Pancreas (tissue), 10 donors: ENCODE measurements around the gene TAF6. TPM values are rescaled to one million over a fixed set of nuclear protein-coding genes. Genes with fewer than 3 reads are reported as not detected.

Experiments used
- ATAC-seq, 4 donors: fragments of 200-7000 bp; cut with Tn5 transposase; one replicate each; pipeline versions ENCODE4 v1.8.0 to v1.9.1; 2020; ENCODE audit warnings: mild to moderate bottlenecking in 4 of 4, moderate library complexity in 4 of 4
- DNase-seq, 6 donors: peaks; one replicate each; pipeline ENCODE4 v3.0.0-alpha.2; 2020
- FAIRE-seq: peaks from 2 replicates; lab custom pipeline; 2012; peaks lifted over from hg19 to GRCh38; lab: Jason Lieb, UNC
- H3K27ac ChIP-seq, 4 donors: fragments of 200-600 bp; sonication (generic); 1 replicate in 3 of 4; 2 replicates in 1 of 4; pipeline versions ENCODE4 v1.5.0 to v1.8.0; 2020
- H3K27me3 ChIP-seq, 4 donors: fragments of 200-600 bp; one replicate each; pipeline ENCODE4 v1.8.0; 2021
- H3K36me3 ChIP-seq, 3 donors: fragments of 200-600 bp; sonication (generic) in 1 of 3; one replicate each; pipeline versions ENCODE4 v1.5.0 to v1.8.0; 2020 to 2021
- H3K4me1 ChIP-seq, 3 donors: fragments of 200-600 bp; one replicate each; pipeline ENCODE4 v1.8.0; 2021
- H3K4me3 ChIP-seq, 4 donors: fragments of 200-600 bp; sonication (generic) in 2 of 4; one replicate each; pipeline versions ENCODE4 v1.5.0 to v1.8.0; 2020 to 2021
- H3K9me3 ChIP-seq, 4 donors: fragments of 200-600 bp; one replicate each; pipeline ENCODE4 v1.8.0; 2021
- CTCF ChIP-seq, 4 donors: fragments of 200-600 bp; sonication (generic) in 3 of 4; IDR thresholded peaks; one replicate each; pipeline versions ENCODE4 v1.5.0 to v1.8.0; 2021; ENCODE audit warnings: antibody characterized with exemption in 4 of 4
- WGBS, 2 donors: extraction: QIAGEN DNeasy Blood & Tissue Kit; methylation state at CpG; one replicate each; pipeline ENCODE4 v1.1.7; 2013; 5-methylcytosine and 5-hydroxymethylcytosine counted together
- intact Hi-C, 3 donors: fragments of 100-400 bp; cut with DNase I; formaldehyde crosslinking; loops; one replicate each; pipeline versions ENCODE4 v1.11.1 to v1.14.2; 2022
- polyA plus RNA-seq, 2 donors: library from polyadenylated mRNA; stranded (reverse); fragments of 200-250 nt; gene quantifications; one replicate each; pipeline ENCODE4 v1.2.3, GENCODE V29; 2013
- total RNA-seq, 6 donors: library from RNA; stranded (reverse); fragmentation: NEBNext Ultra II Directional in 4 of 6; extraction: Animal tissue kit (Norgen Biotek cat#: 25700) in 4 of 6; gene quantifications; one replicate each; pipeline versions ENCODE4 v1.2.1 to v1.2.4, GENCODE V29; 2021 to 2023
- donor health status: healthy with polysubstance abuse.
- donor health status: DM: no; HTN: no; CAD: no; lungs with moderate emphysema.
- donor health status: DM: no; HTN: no; CAD: no.
- donor health status: control.
- donor health status: control.
- donor health status: Bipolar disorder and iron deficiency.
- donor health status: DM: yes; HTN: yes; CAD: no.
- donor health status: DM: no; HTN: no; CAD: no.
- donor health status: DM: no; HTN: no; CAD: no.
- donor health status: DM: yes; HTN: yes; CAD: no.

TAF6 gene
- total and polyA plus RNA-seq, 8 donors, result 11.7 to 39.6 (median 15.3) TPM

DNA sequence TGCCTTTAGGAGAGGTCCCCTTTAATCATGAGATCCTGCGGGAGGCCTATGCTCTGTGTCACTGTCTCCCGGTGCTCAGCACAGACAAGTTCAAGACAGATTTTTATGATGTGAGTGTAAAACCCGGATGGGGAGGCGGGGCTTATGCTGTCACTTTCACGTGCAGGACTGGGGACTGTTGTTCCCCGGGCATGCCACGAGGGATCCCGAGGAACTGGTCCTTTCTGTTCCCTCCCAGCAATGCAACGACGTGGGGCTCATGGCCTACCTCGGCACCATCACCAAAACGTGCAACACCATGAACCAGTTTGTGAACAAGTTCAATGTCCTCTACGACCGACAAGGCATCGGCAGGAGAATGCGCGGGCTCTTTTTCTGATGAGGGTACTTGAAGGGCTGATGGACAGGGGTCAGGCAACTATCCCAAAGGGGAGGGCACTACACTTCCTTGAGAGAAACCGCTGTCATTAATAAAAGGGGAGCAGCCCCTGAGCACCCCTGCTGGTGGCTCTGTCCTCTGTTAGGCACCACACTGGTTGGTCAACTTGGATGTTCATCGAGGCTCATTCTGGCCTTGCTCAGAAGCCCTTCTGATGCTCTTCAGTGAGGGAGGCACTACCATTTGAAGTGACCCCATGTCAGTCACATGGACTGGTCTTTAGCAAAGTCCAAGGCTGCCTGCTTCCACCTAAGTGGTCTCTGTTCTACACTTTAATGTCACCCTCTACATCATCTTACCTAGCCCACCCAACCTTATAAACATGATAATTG lies 27.6 kb downstream of the TAF6 start:
- H3K36me3 ChIP-seq, result peaks cover 0 to 50% (median 21%) of the 10 kb centered on the region in 3 donors
- no peak overlapping the region for H3K27ac ChIP-seq
- H3K9me3 ChIP-seq, result no peaks in the 10 kb centered on the region
- no peak for ATAC-seq
- no peak overlapping the region for H3K4me3 ChIP-seq
- no peak for DNase-seq
- peaks cover 0 to 7% (median 7%) of the 10 kb centered on the region in 3 donors for H3K4me1 ChIP-seq
- FAIRE-seq, result no peak
- intact Hi-C loops, result no loop called here
- H3K27me3 ChIP-seq, result no peaks in the 10 kb centered on the region
- TF ChIP-seq CTCF (IDR thresholded peaks at IDR 0.05), result no peak
- 68 to 70% methylated on average over 19 of the region's 19 CpGs for WGBS, 2 donors

- peaks cover 0 to 42% (median 13%) of the 10 kb centered on the region in 3 donors for H3K36me3 ChIP-seq
- FAIRE-seq, result no peak
- ATAC-seq, result no peak
- H3K9me3 ChIP-seq, result no peaks in the 10 kb centered on the region
- intact Hi-C loops, result no loop called here
- no peak overlapping the region for H3K4me3 ChIP-seq
- no peaks in the 10 kb centered on the region for H3K27me3 ChIP-seq
- 89 to 91% methylated on average over 14 of the region's 14 CpGs for WGBS, 2 donors
- DNase-seq, result no peak
- H3K27ac ChIP-seq, result no peak overlapping the region
- peaks cover 0 to 7% (median 7%) of the 10 kb centered on the region in 3 donors for H3K4me1 ChIP-seq
- no peak for TF ChIP-seq CTCF (IDR thresholded peaks at IDR 0.05)
Measured at GRCh38 chr7:100090527-100091410, 28.4 kb downstream of the TAF6 start.

GRCh38 chr7:100089458-100090196 lies 29.5 kb downstream of the TAF6 start:
- Histone ChIP-seq H3K36me3 (peaks cover 0 to 31% (median 9%) of the 10 kb centered on the region in 3 donors), H3K27ac (peak overlapping the region in 1 of 4 donors; percentile 84), H3K9me3 (no peaks in the 10 kb centered on the region), H3K27me3 (no peaks in the 10 kb centered on the region), H3K4me1 (peaks cover 0 to 7% (median 7%) of the 10 kb centered on the region in 3 donors), H3K4me3 (peak overlapping the region; percentile 59 to 97 (median 79))
- 26 to 35% methylated on average over 7 of the region's 7 CpGs for WGBS, 2 donors
- DNase-seq, result no peak
- TF ChIP-seq CTCF (IDR thresholded peaks at IDR 0.05), result no peak
- intact Hi-C loops, result no loop called here
- no peak for ATAC-seq
- no peak for FAIRE-seq

DNA sequence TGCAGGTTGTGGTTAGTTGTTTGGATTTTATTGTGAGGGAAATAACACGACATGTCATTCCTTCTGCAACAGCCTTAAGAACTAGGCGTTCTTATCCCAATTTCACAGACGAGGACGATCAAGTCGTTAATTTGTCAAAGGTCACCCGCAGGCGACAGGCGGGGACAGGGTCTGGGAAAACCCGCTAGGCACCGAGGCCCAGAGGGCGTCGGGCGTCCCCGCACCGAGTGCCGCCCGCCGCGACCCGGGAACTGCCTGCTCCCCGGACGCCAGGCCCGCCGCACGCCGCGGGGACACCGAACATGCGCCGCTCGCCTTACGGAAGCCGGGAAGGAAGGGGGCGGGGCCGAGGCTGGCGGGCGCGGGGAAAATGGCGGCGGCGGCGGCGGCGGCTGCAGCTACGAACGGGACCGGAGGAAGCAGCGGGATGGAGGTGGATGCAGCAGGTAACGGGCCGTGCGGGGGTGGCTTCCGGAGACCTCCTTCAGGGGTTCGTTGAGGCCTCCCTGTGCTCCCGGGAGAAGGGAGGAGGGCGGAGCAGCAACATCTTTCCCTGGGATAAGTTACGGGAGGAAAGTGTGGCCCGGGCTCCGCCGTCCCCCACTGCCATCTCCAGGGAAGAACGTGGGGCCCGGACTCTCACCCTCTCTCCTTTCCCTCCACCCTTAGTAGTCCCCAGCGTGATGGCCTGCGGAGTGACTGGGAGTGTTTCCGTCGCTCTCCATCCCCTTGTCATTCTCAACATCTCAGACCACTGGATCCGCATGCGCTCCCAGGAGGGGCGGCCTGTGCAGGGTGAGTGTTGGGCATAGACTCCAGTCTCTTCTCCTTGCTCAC lies 30.3 kb downstream of the TAF6 start, which contains the start of gene COPS6:
COPS6 (plus strand) TSS at position 349 of the 837 bp plus-strand sequence; CDS start at position 371, 22 bp downstream.
- DNase-seq (peak; percentile 78 to 97 (median 85)), ATAC-seq (peak; percentile 91 to 95 (median 94)), FAIRE-seq (no peak)
- Histone ChIP-seq H3K9me3 (no peaks in the 10 kb centered on the region), H3K4me1 (peaks cover 0 to 7% (median 7%) of the 10 kb centered on the region in 3 donors), H3K27ac (peak within 1 kb of the TSS; percentile 70 to 84 (median 80)), H3K27me3 (no peaks in the 10 kb centered on the region), H3K4me3 (peak within 1 kb of the TSS; percentile 59 to 97 (median 79)), H3K36me3 (peaks cover 0 to 25% (median 2%) of the 10 kb centered on the region in 3 donors)
- intact Hi-C loops, result no loop called here
- no peak for TF ChIP-seq CTCF (IDR thresholded peaks at IDR 0.05)
- WGBS, 2 donors, result 1% methylated on average over 68 of the region's 68 CpGs
